HepG2 (cell line): Measurements from ENCODE around the gene PAN3. TPM values are rescaled to one million over a fixed set of nuclear protein-coding genes. Genes with fewer than 3 reads are reported as not detected.

ENCODE experiments used
- ATAC-seq: fragments of 200-7000 bp; cut with Tn5 transposase; 3 replicates; pipeline ENCODE4 v1.9.1; 2020; ENCODE audit warnings: mild to moderate bottlenecking, moderate library complexity
- BruUV-seq: library from RNA; stranded (reverse); fragments of 400-500 nt; replicated peaks from 2 replicates; lab custom pipeline; 2021; lab: Mats Ljungman, UMichigan
- CTCF ChIA-PET: fragments of 300-600 bp; formaldehyde crosslinking; extraction: SDS; loops from one replicate; lab custom pipeline; 2021; ENCODE audit warnings: low total read pairs, inconsistent platforms, low intra/inter-chr PET ratio; lab: Yijun Ruan, JAX
- POLR2A ChIA-PET: fragments of 350-600 bp; sonication (Branson Sonifier 250); formaldehyde crosslinking; loops from one replicate; lab custom pipeline; 2020; ENCODE audit warnings: antibody characterized with exemption, inconsistent platforms; lab: Yijun Ruan, JAX
- DNase-seq: peaks from one replicate; pipeline ENCODE4 v3.0.0-alpha.2; 2015; ENCODE audit warnings: low spot score
- FAIRE-seq: peaks from 3 replicates; lab custom pipeline; 2011; peaks lifted over from hg19 to GRCh38; lab: Jason Lieb, UNC
- H2AFZ ChIP-seq: one replicate; pipeline ENCODE4 v1.6.1; 2011; ENCODE audit warnings: low read length, inconsistent platforms
- H3K27ac ChIP-seq: fragments of 300-600 bp; 3 replicates; pipeline ENCODE4 v1.8.0; 2011; ENCODE audit warnings: mixed run types, mild to moderate bottlenecking, mixed read lengths, low read length, inconsistent platforms; ENCODE audit not compliant: insufficient read depth; ENCODE audit errors: extremely low read length
- H3K27me3 ChIP-seq, 2 experiments: fragments of 200-600 bp in 1 of 2; 2 replicates in 1 of 2; 3 replicates in 1 of 2; pipeline versions ENCODE4 v1.6.0 to v1.8.0; 2011; ENCODE audit warnings: low read length in 2 of 2, mild to moderate bottlenecking in 2 of 2, moderate library complexity in 2 of 2, inconsistent platforms in 1 of 2; ENCODE audit not compliant: insufficient read depth in 2 of 2, control insufficient read depth in 1 of 2
- H3K36me3 ChIP-seq, 2 experiments: fragments of 200-600 bp in 1 of 2; replicated peaks in 1 of 2; 2 replicates in 1 of 2; 3 replicates in 1 of 2; pipeline versions ENCODE4 v1.5.1 to v1.8.0; 2011; ENCODE audit warnings: low read length in 2 of 2, inconsistent platforms in 1 of 2; ENCODE audit not compliant: insufficient read depth in 2 of 2, control insufficient read depth in 1 of 2
- H3K4me1 ChIP-seq: 2 replicates; pipeline ENCODE4 v1.5.1; 2012; ENCODE audit warnings: low read length, inconsistent platforms; ENCODE audit not compliant: insufficient read depth
- H3K4me2 ChIP-seq: 2 replicates; pipeline ENCODE4 v1.6.0; 2011; ENCODE audit warnings: low read depth, low read length, inconsistent platforms
- H3K4me3 ChIP-seq, 3 experiments: fragments of 200-600 bp in 1 of 3; sonication (generic), shearing (Covaris generic) in 1 of 3; replicated peaks in 1 of 3; 2 replicates each; pipeline ENCODE4 v1.5.1; 2011 to 2016; ENCODE audit warnings: low read length in 3 of 3, inconsistent platforms in 2 of 3, low read depth in 2 of 3, mild to moderate bottlenecking in 2 of 3, control low read depth in 1 of 3, mixed read lengths in 1 of 3; ENCODE audit not compliant: insufficient read depth in 1 of 3
- H3K79me2 ChIP-seq: one replicate; pipeline ENCODE4 v1.6.1; 2011; ENCODE audit warnings: low read length, inconsistent platforms; ENCODE audit not compliant: insufficient read depth
- H3K9ac ChIP-seq: 2 replicates; pipeline ENCODE4 v1.6.0; 2011; ENCODE audit warnings: mild to moderate bottlenecking, low read depth, low read length, inconsistent platforms; ENCODE audit not compliant: insufficient read depth
- H3K9me3 ChIP-seq: 2 replicates; pipeline ENCODE4 v1.5.1; 2012; ENCODE audit warnings: mild to moderate bottlenecking, low read length
- H4K20me1 ChIP-seq: 2 replicates; pipeline ENCODE4 v1.6.0; 2011; ENCODE audit warnings: inconsistent platforms, mild to moderate bottlenecking, low read length, moderate library complexity; ENCODE audit not compliant: insufficient read depth
- CBFB ChIP-seq: sonication (generic); formaldehyde crosslinking; IDR thresholded peaks from 2 replicates; pipeline ENCODE4 v1.4.0; 2020; ENCODE audit warnings: missing genetic modification reagents
- CENPBD1 ChIP-seq: sonication (generic); formaldehyde crosslinking; IDR thresholded peaks from 2 replicates; pipeline ENCODE4 v1.8.0; 2022; ENCODE audit warnings: missing genetic modification reagents, low read depth, mild to moderate bottlenecking, borderline replicate concordance
- GLI4 ChIP-seq: sonication (generic); formaldehyde crosslinking; IDR thresholded peaks from 2 replicates; pipeline ENCODE4 v1.5.1; 2020; ENCODE audit warnings: missing genetic modification reagents, mild to moderate bottlenecking, moderate library complexity, borderline replicate concordance
- HCFC1 ChIP-seq: fragments of 150-350 bp; IDR thresholded peaks from 2 replicates; pipeline ENCODE4 v1.6.1; 2014; ENCODE audit warnings: low read depth, low read length
- HNF1B ChIP-seq: sonication (generic); formaldehyde crosslinking; IDR thresholded peaks from 2 replicates; pipeline ENCODE4 v1.5.1; 2020; ENCODE audit warnings: mild to moderate bottlenecking, moderate library complexity, missing genetic modification reagents
- MAZ ChIP-seq, 2 experiments: sonication (generic) in 1 of 2; formaldehyde crosslinking in 1 of 2; IDR thresholded peaks; 2 replicates each; pipeline versions ENCODE4 v1.5.0 to v1.6.1; 2012 to 2020; ENCODE audit warnings: low read depth in 2 of 2, mild to moderate bottlenecking in 2 of 2, borderline replicate concordance in 1 of 2, improper control_type of control experiment in 1 of 2, low read length in 1 of 2, missing genetic modification reagents in 1 of 2, moderate library complexity in 1 of 2
- POLR2AphosphoS2 ChIP-seq: IDR thresholded peaks from 2 replicates; pipeline ENCODE4 v1.6.1; 2011; ENCODE audit warnings: low read depth, low read length, improper control_type of control experiment
- SETDB1 ChIP-seq: sonication (generic); formaldehyde crosslinking; IDR thresholded peaks from 2 replicates; pipeline ENCODE4 v1.5.1; 2020; ENCODE audit warnings: missing genetic modification reagents, mild to moderate bottlenecking, borderline replicate concordance
- SP1 ChIP-seq, 2 experiments: fragments of 450-650 bp in 1 of 2; sonication (generic) in 1 of 2; formaldehyde crosslinking in 1 of 2; IDR thresholded peaks; 2 replicates each; pipeline versions ENCODE4 v1.4.0 to v1.6.1; 2016 to 2020; ENCODE audit warnings: missing genetic modification reagents in 1 of 2
- ZNF503 ChIP-seq: sonication (generic); formaldehyde crosslinking; IDR thresholded peaks from 2 replicates; pipeline ENCODE4 v1.4.0; 2020; ENCODE audit warnings: missing genetic modification reagents
- ZNF563 ChIP-seq: sonication (generic); formaldehyde crosslinking; IDR thresholded peaks from 2 replicates; pipeline ENCODE4 v1.8.0; 2022; ENCODE audit warnings: mild to moderate bottlenecking, moderate library complexity, missing genetic modification reagents
- ZNF615 ChIP-seq: sonication (generic); formaldehyde crosslinking; IDR thresholded peaks from 2 replicates; pipeline ENCODE4 v1.5.0; 2020; ENCODE audit warnings: mild to moderate bottlenecking, missing genetic modification reagents, borderline replicate concordance
- ZNF616 ChIP-seq: sonication (generic); formaldehyde crosslinking; IDR thresholded peaks from 2 replicates; pipeline ENCODE4 v1.5.0; 2020; ENCODE audit warnings: low read depth, mild to moderate bottlenecking, missing genetic modification reagents
- ZNF710 ChIP-seq: sonication (generic); formaldehyde crosslinking; IDR thresholded peaks from 2 replicates; pipeline ENCODE4 v1.5.0; 2020; ENCODE audit warnings: mild to moderate bottlenecking, missing genetic modification reagents, borderline replicate concordance
- ZSCAN21 ChIP-seq: sonication (generic); formaldehyde crosslinking; IDR thresholded peaks from 2 replicates; pipeline ENCODE4 v1.8.0; 2022; ENCODE audit warnings: mild to moderate bottlenecking, missing genetic modification reagents, moderate library complexity, borderline replicate concordance
- ZSCAN30 ChIP-seq: sonication (generic); formaldehyde crosslinking; IDR thresholded peaks from 2 replicates; pipeline ENCODE4 v1.5.0; 2020; ENCODE audit warnings: mild to moderate bottlenecking, missing genetic modification reagents
- WGBS: methylation state at CpG from one replicate; pipeline ENCODE4 v1.1.6; 2017; ENCODE audit warnings: low lambda C conversion rate; 5-methylcytosine and 5-hydroxymethylcytosine counted together
- in situ Hi-C: cut with HindIII; loops from 2 replicates; pipeline ENCODE4 v1.10.0; 2017; ENCODE audit warnings: low pct_unique_long_range_greater_than_20kb; ENCODE audit not compliant: extremely low pct_ligation_motif_present
- intact Hi-C: fragments of 100-400 bp; cut with micrococcal nuclease; formaldehyde crosslinking; loops from one replicate; pipeline ENCODE4 v1.10.0; 2022; ENCODE audit not compliant: unreplicated experiment
- polyA plus RNA-seq, 8 experiments: library from polyadenylated mRNA; depleted of rRNA in 3 of 8; stranded (reverse) in 7 of 8; unstranded in 1 of 8; fragments of >200 nt; fragmentation: Illumina TruSeq in 4 of 8; extraction: Trizol in 4 of 8; gene quantifications; 2 replicates each; pipeline versions ENCODE4 v1.2.1 to v1.2.3, GENCODE V29; 2011 to 2016; ENCODE audit warnings: low read depth in 4 of 8, missing spikeins in 1 of 8, mixed read lengths in 1 of 8; ENCODE audit not compliant: insufficient read depth in 1 of 8
- total RNA-seq, 5 experiments: library from RNA; depleted of rRNA; stranded (reverse); fragments of >200 nt; fragmentation: Illumina TruSeq; extraction: Trizol; gene quantifications; 2 replicates each; pipeline ENCODE4 v1.2.3, GENCODE V29; 2016; ENCODE audit warnings: low read depth in 1 of 5
- TF ChIP-seq, protein P1 (sequence below): IDR thresholded peaks from 2 replicates; pipeline ENCODE4 v1.6.1; 2016; ENCODE audit warnings: low read depth, control low read depth

Gene PAN3
- total and polyA plus RNA-seq, 2 of the 13 experiments (the other 11 are each of a cell fraction or from before 2014, with no cell fraction given): 9.7 to 10.6 TPM

- H3K79me2 ChIP-seq: no peaks in the 10 kb centered on the region
- peaks cover 4 to 22% of the 10 kb centered on the region in 2 experiments; a peak in 4 of 5 replicates for H3K36me3 ChIP-seq
- H3K9ac ChIP-seq: no peak overlapping the region
- H2AFZ ChIP-seq: no peak overlapping the region
- intact Hi-C loops (no loop called here), in situ Hi-C loops (no loop called here)
- H3K27ac ChIP-seq: no peak overlapping the region
- no peak overlapping the region for H3K4me3 ChIP-seq
- POLR2A ChIA-PET: no interaction called here
- no peaks in the 10 kb centered on the region for H4K20me1 ChIP-seq
- no peak overlapping the region for H3K4me2 ChIP-seq
- no peaks in the 10 kb centered on the region for H3K9me3 ChIP-seq
- no peaks in the 10 kb centered on the region for H3K4me1 ChIP-seq
- BruUV-seq: no TSS peak
- ATAC-seq: no peak
- 98% methylated on average over 3 of the region's 3 CpGs for WGBS
- no peak for FAIRE-seq
- no peak for DNase-seq
- H3K27me3 ChIP-seq: no peaks in the 10 kb centered on the region
- CTCF ChIA-PET: no interaction called here
- TF ChIP-seq POLR2AphosphoS2: no peak
- no peak for TF ChIP-seq ZNF616 (CRISPR knock-in tag)
- TF ChIP-seq GLI4 (CRISPR knock-in tag): no peak
- TF ChIP-seq HNF1B (CRISPR knock-in tag): no peak
- no peak for TF ChIP-seq ZNF710
- no peak for TF ChIP-seq MAZ (IDR thresholded peaks at IDR 0.05; ENCODE audit: borderline replicate concordance, low read depth, low read length)
- TF ChIP-seq MAZ (CRISPR knock-in tag; IDR thresholded peaks at IDR 0.05; ENCODE audit: low read depth): no peak
- TF ChIP-seq CBFB (CRISPR knock-in tag): no peak
- TF ChIP-seq ZNF503: no peak
- TF ChIP-seq ZNF615 (CRISPR knock-in tag): no peak
- TF ChIP-seq SETDB1 (CRISPR knock-in tag): no peak
- TF ChIP-seq ZSCAN30 (CRISPR knock-in tag): no peak
- no peak for TF ChIP-seq CENPBD1 (CRISPR knock-in tag)
- TF ChIP-seq HCFC1: no peak
- TF ChIP-seq SP1 (IDR thresholded peaks at IDR 0.05): no peak
- TF ChIP-seq SP1 (CRISPR knock-in tag; IDR thresholded peaks at IDR 0.05): no peak
- no peak for TF ChIP-seq ZNF563 (CRISPR knock-in tag)
- TF ChIP-seq, protein P1, sequence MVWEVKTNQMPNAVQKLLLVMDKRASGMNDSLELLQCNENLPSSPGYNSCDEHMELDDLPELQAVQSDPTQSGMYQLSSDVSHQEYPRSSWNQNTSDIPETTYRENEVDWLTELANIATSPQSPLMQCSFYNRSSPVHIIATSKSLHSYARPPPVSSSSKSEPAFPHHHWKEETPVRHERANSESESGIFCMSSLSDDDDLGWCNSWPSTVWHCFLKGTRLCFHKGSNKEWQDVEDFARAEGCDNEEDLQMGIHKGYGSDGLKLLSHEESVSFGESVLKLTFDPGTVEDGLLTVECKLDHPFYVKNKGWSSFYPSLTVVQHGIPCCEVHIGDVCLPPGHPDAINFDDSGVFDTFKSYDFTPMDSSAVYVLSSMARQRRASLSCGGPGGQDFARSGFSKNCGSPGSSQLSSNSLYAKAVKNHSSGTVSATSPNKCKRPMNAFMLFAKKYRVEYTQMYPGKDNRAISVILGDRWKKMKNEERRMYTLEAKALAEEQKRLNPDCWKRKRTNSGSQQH (CRISPR knock-in tag): no peak
- no peak for TF ChIP-seq ZSCAN21 (CRISPR knock-in tag)
These were observed 120.1 kb downstream of the PAN3 start for GRCh38 chr13:28258417-28258816.
